GM21447 (cell line): ENCODE results near the gene TUT4.

Experiments
- ATAC-seq: cut with Tn5 transposase; IDR thresholded peaks from one replicate; pipeline ENCODE4 v1.9.1; 2021; ENCODE audit not compliant: unreplicated experiment

The TUT4 gene

GRCh38 chr1:52533713-52534112 is 19.2 kb downstream of the TUT4 start:
- ATAC-seq, result no peak

GRCh38 chr1:52532731-52533327 is 20.1 kb downstream of the TUT4 start:
- ATAC-seq, result no peak

- ATAC-seq, result no peak
Observed at GRCh38 chr1:52532247-52532646, 20.6 kb downstream of the TUT4 start.

- ATAC-seq, result no peak
Observed at GRCh38 chr1:52531249-52531872, 21.5 kb downstream of the TUT4 start.

GRCh38 chr1:52530563-52531144 is 22.2 kb downstream of the TUT4 start:
- ATAC-seq, result no peak

GRCh38 chr1:52523376-52523775 is 29.5 kb downstream of the TUT4 start:
- no peak for ATAC-seq

GRCh38 chr1:52520148-52520547 is 32.7 kb downstream of the TUT4 start:
- no peak for ATAC-seq

GRCh38 chr1:52518962-52519361 is 33.9 kb downstream of the TUT4 start:
- no peak for ATAC-seq

- ATAC-seq, result no peak
Observed at GRCh38 chr1:52511851-52512615, 40.9 kb downstream of the TUT4 start.

GRCh38 chr1:52511439-52511838 is 41.5 kb downstream of the TUT4 start:
- ATAC-seq, result no peak

GRCh38 chr1:52506920-52507546 is 45.9 kb downstream of the TUT4 start:
- ATAC-seq, result no peak

- ATAC-seq, result no peak
Observed at GRCh38 chr1:52506349-52506748, 46.5 kb downstream of the TUT4 start.

- ATAC-seq, result no peak
Observed at GRCh38 chr1:52504720-52505119, 48.2 kb downstream of the TUT4 start.

- no peak for ATAC-seq
Observed at GRCh38 chr1:52503706-52504105, 49.2 kb downstream of the TUT4 start.

- ATAC-seq, result no peak
Observed at GRCh38 chr1:52502789-52503188, 50.1 kb downstream of the TUT4 start.

GRCh38 chr1:52487632-52488031 is 65.3 kb downstream of the TUT4 start:
- no peak for ATAC-seq

GRCh38 chr1:52482326-52483004 is 70.4 kb downstream of the TUT4 start:
- ATAC-seq, result no peak

- ATAC-seq, result no peak
Observed at GRCh38 chr1:52479076-52479475, 73.8 kb downstream of the TUT4 start.

- ATAC-seq, result no peak
Observed at GRCh38 chr1:52477876-52478275, 75.0 kb downstream of the TUT4 start.

GRCh38 chr1:52476943-52477342 is 75.9 kb downstream of the TUT4 start:
- ATAC-seq, result no peak

- ATAC-seq, result no peak
Observed at GRCh38 chr1:52474807-52475206, 78.1 kb downstream of the TUT4 start.
